OCI-LY3 (cell line): ENCODE data around the gene CBX4.

Source experiments
- H2AFZ ChIP-seq: fragments of 200-600, 300-600 bp; shearing (Covaris generic); 2 replicates; pipeline ENCODE4 v1.6.0; 2014; ENCODE audit warnings: antibody characterized with exemption, low read depth, low read length
- H3K27ac ChIP-seq: fragments of 200-600, 300-600 bp; sonication (generic); 2 replicates; pipeline ENCODE4 v1.5.1; 2014; ENCODE audit warnings: mild to moderate bottlenecking, low read length, moderate library complexity, mixed read lengths
- H3K27me3 ChIP-seq: fragments of 200-600, 300-600 bp; sonication (generic); 2 replicates; pipeline ENCODE4 v1.6.1; 2014; ENCODE audit warnings: low read depth, low read length, mixed read lengths
- H3K36me3 ChIP-seq: fragments of 200-600, 300-600 bp; sonication (generic); replicated peaks from 2 replicates; pipeline ENCODE3; 2014; ENCODE audit warnings: low read depth, low read length, mixed read lengths
- H3K4me1 ChIP-seq: fragments of 300-600, 200-600 bp; sonication (generic); 2 replicates; pipeline ENCODE4 v1.6.1; 2014; ENCODE audit warnings: low read length, mixed read lengths
- H3K4me2 ChIP-seq: fragments of 200-600, 300-600 bp; sonication (generic); 2 replicates; pipeline ENCODE4 v1.6.1; 2014; ENCODE audit warnings: low read length, mixed read lengths
- H3K4me3 ChIP-seq: fragments of 300-600, 200-600 bp; sonication (generic); 2 replicates; pipeline ENCODE4 v1.5.1; 2014; ENCODE audit warnings: antibody characterized with exemption, mild to moderate bottlenecking, low read length, moderate library complexity
- H3K79me2 ChIP-seq: fragments of 300-600, 200-600 bp; shearing (Covaris generic); 2 replicates; pipeline ENCODE4 v1.6.1; 2014; ENCODE audit warnings: mild to moderate bottlenecking, low read length, mixed read lengths
- H3K9ac ChIP-seq: fragments of 300-600, 200-600 bp; shearing (Covaris generic); 2 replicates; pipeline ENCODE4 v1.6.0; 2014; ENCODE audit warnings: mild to moderate bottlenecking, low read length, moderate library complexity
- H3K9me3 ChIP-seq: fragments of 200-600, 300-600 bp; shearing (Covaris generic); 2 replicates; pipeline ENCODE4 v1.6.1; 2014; ENCODE audit warnings: low read length, mixed read lengths; ENCODE audit not compliant: insufficient read depth
- H4K20me1 ChIP-seq: fragments of 200-600, 300-600 bp; sonication (generic); 2 replicates; pipeline ENCODE4 v1.6.1; 2016; ENCODE audit warnings: low read length, mixed read lengths; ENCODE audit not compliant: insufficient read depth
- CTCF ChIP-seq: fragments of 200-600, 300-600 bp; sonication (generic); IDR thresholded peaks from 2 replicates; pipeline ENCODE4 v1.5.1; 2014; ENCODE audit warnings: antibody characterized with exemption, low read length, low read depth
- EZH2phosphoT487 ChIP-seq: fragments of 200-600 bp; shearing (Covaris generic); IDR thresholded peaks from 2 replicates; pipeline ENCODE4 v1.6.1; 2018; ENCODE audit warnings: antibody characterized with exemption, mixed run types, low read depth

Gene CBX4

GRCh38 chr17:79830303-79830702 lies 8.9 kb downstream of the CBX4 start:
- TF ChIP-seq CTCF (no peak), EZH2phosphoT487 (no peak)
- Histone ChIP-seq H3K4me2 (no peak overlapping the region), H3K9ac (no peak overlapping the region), H3K27ac (no peak overlapping the region), H4K20me1 (peaks cover 56% of the 10 kb centered on the region), H3K79me2 (peaks cover 23% of the 10 kb centered on the region), H3K9me3 (no peaks in the 10 kb centered on the region), H3K27me3 (no peaks in the 10 kb centered on the region), H3K4me3 (no peak overlapping the region), H3K36me3 (peaks cover 25% of the 10 kb centered on the region), H3K4me1 (no peaks in the 10 kb centered on the region), H2AFZ (no peak overlapping the region)

- peaks cover 15% of the 10 kb centered on the region for H3K79me2 ChIP-seq
- no peak overlapping the region for H3K4me3 ChIP-seq
- H3K27ac ChIP-seq = no peak overlapping the region
- H4K20me1 ChIP-seq = peaks cover 47% of the 10 kb centered on the region
- no peak overlapping the region for H3K4me2 ChIP-seq
- H3K9me3 ChIP-seq = no peaks in the 10 kb centered on the region
- H3K27me3 ChIP-seq = no peaks in the 10 kb centered on the region
- no peaks in the 10 kb centered on the region for H3K4me1 ChIP-seq
- TF ChIP-seq EZH2phosphoT487 (no peak), CTCF (no peak)
- H2AFZ ChIP-seq = no peak overlapping the region
- H3K9ac ChIP-seq = no peak overlapping the region
- H3K36me3 ChIP-seq = peaks cover 17% of the 10 kb centered on the region
Observed at GRCh38 chr17:79829457-79829856, 9.8 kb downstream of the CBX4 start.

- no peak overlapping the region for H3K9ac ChIP-seq
- H2AFZ ChIP-seq = no peak overlapping the region
- no peak overlapping the region for H3K4me3 ChIP-seq
- H3K9me3 ChIP-seq = no peaks in the 10 kb centered on the region
- TF ChIP-seq EZH2phosphoT487 (no peak), CTCF (no peak)
- peaks cover 14% of the 10 kb centered on the region for H3K36me3 ChIP-seq
- no peak overlapping the region for H3K27ac ChIP-seq
- peaks cover 43% of the 10 kb centered on the region for H4K20me1 ChIP-seq
- no peak overlapping the region for H3K4me2 ChIP-seq
- peaks cover 10% of the 10 kb centered on the region for H3K79me2 ChIP-seq
- no peaks in the 10 kb centered on the region for H3K4me1 ChIP-seq
- no peaks in the 10 kb centered on the region for H3K27me3 ChIP-seq
Observed at GRCh38 chr17:79829004-79829403, 10.2 kb downstream of the CBX4 start.

- no peak overlapping the region for H3K9ac ChIP-seq
- H3K79me2 ChIP-seq = no peaks in the 10 kb centered on the region
- H4K20me1 ChIP-seq = peaks cover 23% of the 10 kb centered on the region
- H3K9me3 ChIP-seq = no peaks in the 10 kb centered on the region
- H3K4me3 ChIP-seq = no peak overlapping the region
- H3K27ac ChIP-seq = no peak overlapping the region
- no peak overlapping the region for H3K4me2 ChIP-seq
- TF ChIP-seq CTCF = no peak
- TF ChIP-seq EZH2phosphoT487 = no peak
- no peaks in the 10 kb centered on the region for H3K27me3 ChIP-seq
- H3K36me3 ChIP-seq = no peaks in the 10 kb centered on the region
- H2AFZ ChIP-seq = no peak overlapping the region
- H3K4me1 ChIP-seq = no peaks in the 10 kb centered on the region
Observed at GRCh38 chr17:79826841-79827578, 12.2 kb downstream of the CBX4 start.
